Suprapubic skin (tissue), 4 donors: ENCODE results near the gene UVSSA. TPM values are rescaled to one million over a fixed set of nuclear protein-coding genes. Genes with fewer than 3 reads are reported as not detected.

Experiments
- DNase-seq, 2 donors: peaks; one replicate each; pipeline ENCODE4 v3.0.0-alpha.2; 2019; ENCODE audit warnings: low spot score in 2 of 2
- H3K27ac ChIP-seq: fragments of 200-600 bp; sonication (generic); one replicate; pipeline ENCODE4 v1.5.1; 2019
- H3K27me3 ChIP-seq: fragments of 200-600 bp; sonication (generic); one replicate; pipeline ENCODE4 v1.5.1; 2019
- H3K36me3 ChIP-seq: fragments of 200-600 bp; sonication (generic); one replicate; pipeline ENCODE4 v1.5.1; 2019
- H3K4me1 ChIP-seq: fragments of 200-600 bp; sonication (generic); one replicate; pipeline ENCODE4 v1.5.1; 2019
- H3K4me3 ChIP-seq: fragments of 200-600 bp; sonication (generic); one replicate; pipeline ENCODE4 v1.5.1; 2019; ENCODE audit warnings: mild to moderate bottlenecking
- H3K9me3 ChIP-seq: fragments of 200-600 bp; sonication (generic); one replicate; pipeline ENCODE4 v1.5.1; 2019
- EP300 ChIP-seq: sonication (generic); formaldehyde crosslinking; IDR thresholded peaks from one replicate; pipeline ENCODE4 v1.6.1; 2017; ENCODE audit warnings: antibody characterized with exemption
- POLR2A ChIP-seq, 2 donors: fragments of 450-650 bp; IDR thresholded peaks; one replicate each; pipeline ENCODE4 v1.6.1; 2017; ENCODE audit warnings: antibody characterized with exemption in 2 of 2, mild to moderate bottlenecking in 2 of 2, moderate library complexity in 2 of 2
- POLR2AphosphoS5 ChIP-seq, 3 donors: sonication (generic); formaldehyde crosslinking; IDR thresholded peaks; one replicate each; pipeline ENCODE4 v1.6.1; 2017; ENCODE audit warnings: antibody characterized with exemption in 3 of 3
- WGBS: methylation state at CpG from one replicate; pipeline ENCODE4 v1.1.5; 2018; 5-methylcytosine and 5-hydroxymethylcytosine counted together
- total RNA-seq, 4 donors: library from RNA; depleted of rRNA; stranded (reverse); fragments of >200 nt; gene quantifications; one replicate each; pipeline ENCODE4 v1.1.0, GENCODE V29; 2016
- TF ChIP-seq, protein P1 (sequence below), 2 donors: fragments of 200-600 bp in 1 of 2; fragments of 450-650 bp in 1 of 2; sonication (generic) in 1 of 2; IDR thresholded peaks; one replicate each; pipeline ENCODE4 v1.5.1; 2016 to 2019; ENCODE audit warnings: antibody characterized with exemption in 2 of 2, mild to moderate bottlenecking in 1 of 2, moderate library complexity in 1 of 2

UVSSA gene
- total RNA-seq, 4 donors from 2014 or later, result 16.2 to 107 (median 24.9) TPM

DNA sequence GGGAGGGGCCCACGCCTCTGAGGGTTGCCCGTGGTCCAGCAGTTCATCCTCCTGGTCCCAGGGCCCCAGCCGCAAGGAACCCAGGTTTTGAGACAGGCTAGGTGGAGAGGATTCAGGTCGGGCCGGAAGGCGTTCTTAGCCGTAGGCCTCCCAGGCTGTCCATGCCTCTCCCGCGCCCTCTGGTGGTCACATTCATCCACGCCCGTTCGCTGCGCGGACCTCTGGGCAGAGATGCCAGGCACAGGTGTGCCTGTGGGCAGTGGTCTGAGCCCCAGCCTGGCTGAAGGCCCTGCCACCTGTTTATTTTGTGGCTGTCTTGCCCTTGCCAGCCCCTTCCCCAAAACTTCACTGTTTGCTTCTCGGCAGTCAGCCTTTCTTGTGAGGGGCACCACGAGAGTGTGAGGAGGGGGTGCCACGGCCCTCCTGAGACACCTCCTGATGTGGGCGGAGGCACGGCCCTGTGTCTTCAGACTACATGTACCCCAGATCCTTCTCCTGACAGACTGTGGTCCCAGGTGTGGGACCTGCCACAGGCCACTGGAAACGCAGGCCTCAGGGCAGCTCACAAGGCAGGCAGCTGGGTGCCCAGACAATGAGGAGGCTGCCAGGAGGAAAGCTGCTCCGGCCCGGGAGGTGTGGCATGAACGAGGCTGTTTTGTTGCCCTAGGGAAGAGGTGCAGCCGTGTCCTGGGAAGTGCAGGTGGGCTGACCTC, 5.0 kb downstream of the UVSSA start:
- TF ChIP-seq EP300 (no peak), POLR2A (IDR thresholded peaks at IDR 0.05) (no peak), POLR2AphosphoS5 (IDR thresholded peaks at IDR 0.05) (peak in 1 of 3 donors; percentile 26)
- TF ChIP-seq, protein P1, sequence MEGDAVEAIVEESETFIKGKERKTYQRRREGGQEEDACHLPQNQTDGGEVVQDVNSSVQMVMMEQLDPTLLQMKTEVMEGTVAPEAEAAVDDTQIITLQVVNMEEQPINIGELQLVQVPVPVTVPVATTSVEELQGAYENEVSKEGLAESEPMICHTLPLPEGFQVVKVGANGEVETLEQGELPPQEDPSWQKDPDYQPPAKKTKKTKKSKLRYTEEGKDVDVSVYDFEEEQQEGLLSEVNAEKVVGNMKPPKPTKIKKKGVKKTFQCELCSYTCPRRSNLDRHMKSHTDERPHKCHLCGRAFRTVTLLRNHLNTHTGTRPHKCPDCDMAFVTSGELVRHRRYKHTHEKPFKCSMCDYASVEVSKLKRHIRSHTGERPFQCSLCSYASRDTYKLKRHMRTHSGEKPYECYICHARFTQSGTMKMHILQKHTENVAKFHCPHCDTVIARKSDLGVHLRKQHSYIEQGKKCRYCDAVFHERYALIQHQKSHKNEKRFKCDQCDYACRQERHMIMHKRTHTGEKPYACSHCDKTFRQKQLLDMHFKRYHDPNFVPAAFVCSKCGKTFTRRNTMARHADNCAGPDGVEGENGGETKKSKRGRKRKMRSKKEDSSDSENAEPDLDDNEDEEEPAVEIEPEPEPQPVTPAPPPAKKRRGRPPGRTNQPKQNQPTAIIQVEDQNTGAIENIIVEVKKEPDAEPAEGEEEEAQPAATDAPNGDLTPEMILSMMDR (IDR thresholded peaks at IDR 0.05), result peak; percentile 82 to 94
- Histone ChIP-seq H3K9me3 (no peaks in the 10 kb centered on the region), H3K27ac (no peak overlapping the region), H3K36me3 (peaks cover 59% of the 10 kb centered on the region), H3K4me1 (peaks cover 27% of the 10 kb centered on the region), H3K27me3 (no peaks in the 10 kb centered on the region), H3K4me3 (no peak overlapping the region)
- peak; percentile 89 to 92 for DNase-seq
- 40% methylated on average over 4 of the region's 24 CpGs for WGBS

GRCh38 chr4:1352567-1352900, 5.5 kb downstream of the UVSSA start:
- WGBS, result 90% methylated on average over 10 of the region's 12 CpGs
- H3K27ac ChIP-seq, result no peak overlapping the region
- peaks cover 26% of the 10 kb centered on the region for H3K4me1 ChIP-seq
- DNase-seq, result no peak
- H3K36me3 ChIP-seq, result peaks cover 63% of the 10 kb centered on the region
- no peak for TF ChIP-seq POLR2AphosphoS5 (IDR thresholded peaks at IDR 0.05)
- TF ChIP-seq, protein P1 (IDR thresholded peaks at IDR 0.05), result no peak
- no peak for TF ChIP-seq EP300
- no peak for TF ChIP-seq POLR2A (IDR thresholded peaks at IDR 0.05)
- no peaks in the 10 kb centered on the region for H3K9me3 ChIP-seq
- H3K4me3 ChIP-seq, result no peak overlapping the region
- no peaks in the 10 kb centered on the region for H3K27me3 ChIP-seq

DNA sequence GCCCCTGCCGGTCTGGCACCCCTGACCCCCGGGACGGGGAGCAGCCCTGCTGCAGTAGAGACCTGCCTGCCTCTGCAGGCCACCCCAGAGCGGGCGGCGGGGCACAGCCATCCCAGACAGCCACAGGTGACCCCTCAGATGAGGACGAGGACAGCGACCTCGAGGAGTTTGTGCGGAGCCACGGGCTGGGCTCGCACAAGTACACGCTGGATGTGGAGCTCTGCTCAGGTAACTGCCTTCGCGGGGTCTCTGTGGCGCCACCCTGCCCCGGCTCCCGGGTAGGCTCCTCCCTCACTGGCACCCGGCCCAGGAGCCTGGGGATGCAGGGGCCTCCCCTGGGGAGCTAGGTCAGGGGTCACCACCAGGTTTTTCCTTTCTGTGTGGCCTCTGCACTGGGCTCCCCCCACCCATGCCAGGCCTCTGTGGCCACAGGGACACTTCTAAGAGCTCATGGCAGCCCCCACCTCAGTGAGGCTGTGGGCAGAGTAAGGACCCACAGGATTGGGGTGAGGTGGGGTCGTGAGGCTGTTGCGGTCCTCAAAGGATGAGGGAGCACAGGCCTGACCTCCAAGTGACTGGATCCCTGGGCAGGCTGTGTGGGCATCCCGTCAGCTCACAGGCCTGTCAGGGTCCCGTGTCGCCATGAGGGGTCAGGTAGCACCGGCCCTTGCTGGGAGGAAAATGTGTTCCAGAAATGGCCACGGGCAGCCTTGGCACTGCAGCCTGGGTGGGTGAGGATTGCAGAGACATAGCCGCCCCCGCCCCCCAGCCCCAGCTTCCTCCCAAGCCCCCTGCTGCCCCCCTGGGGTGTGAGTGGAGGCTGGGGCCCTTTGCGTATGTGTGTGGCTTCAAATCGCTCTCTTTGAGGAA, 6.4 kb downstream of the UVSSA start:
- Histone ChIP-seq H3K9me3 (no peaks in the 10 kb centered on the region), H3K4me1 (peaks cover 17% of the 10 kb centered on the region), H3K4me3 (no peak overlapping the region), H3K36me3 (peaks cover 72% of the 10 kb centered on the region), H3K27me3 (no peaks in the 10 kb centered on the region), H3K27ac (no peak overlapping the region)
- 93% methylated on average over 7 of the region's 30 CpGs for WGBS
- no peak for TF ChIP-seq POLR2A (IDR thresholded peaks at IDR 0.05)
- TF ChIP-seq, protein P1 (IDR thresholded peaks at IDR 0.05), result no peak
- TF ChIP-seq EP300, result no peak
- TF ChIP-seq POLR2AphosphoS5 (IDR thresholded peaks at IDR 0.05), result no peak
- DNase-seq, result no peak

- H3K4me1 ChIP-seq, result peaks cover 7% of the 10 kb centered on the region
- H3K27me3 ChIP-seq, result no peaks in the 10 kb centered on the region
- peaks cover 77% of the 10 kb centered on the region for H3K36me3 ChIP-seq
- no peaks in the 10 kb centered on the region for H3K9me3 ChIP-seq
- H3K4me3 ChIP-seq, result no peak overlapping the region
- TF ChIP-seq POLR2AphosphoS5 (IDR thresholded peaks at IDR 0.05) (no peak), EP300 (no peak), POLR2A (IDR thresholded peaks at IDR 0.05) (no peak)
- TF ChIP-seq, protein P1 (IDR thresholded peaks at IDR 0.05), result no peak
- H3K27ac ChIP-seq, result no peak overlapping the region
- no peak for DNase-seq
- 88% methylated on average over 17 of the region's 36 CpGs for WGBS
These were observed 7.4 kb downstream of the UVSSA start for GRCh38 chr4:1354136-1354982.
